H9 (cell line): ENCODE measurements around the gene CYP24A1. TPM values are rescaled to one million over a fixed set of nuclear protein-coding genes. Genes with fewer than 3 reads are reported as not detected.

ENCODE experiments used
- DNase-seq: peaks from one replicate; pipeline ENCODE4 v3.0.0-alpha.2; 2017
- H2AFZ ChIP-seq: one replicate; pipeline ENCODE4 v1.6.1; 2013; ENCODE audit warnings: mild to moderate bottlenecking, low read length, control low read depth, moderate library complexity
- H2AK5ac ChIP-seq: 2 replicates; pipeline ENCODE4 v1.6.1; 2013; ENCODE audit warnings: low read length, control low read depth, mixed read lengths; ENCODE audit not compliant: insufficient read length
- H2BK120ac ChIP-seq: one replicate; pipeline ENCODE4 v1.6.1; 2013; ENCODE audit warnings: low read depth, mild to moderate bottlenecking, low read length, control low read depth, inconsistent platforms; ENCODE audit not compliant: poor library complexity, severe bottlenecking
- H2BK12ac ChIP-seq: 2 replicates; pipeline ENCODE4 v1.6.1; 2013; ENCODE audit warnings: low read length, control low read depth, mixed read lengths, low read depth; ENCODE audit not compliant: insufficient read length
- H2BK15ac ChIP-seq: 2 replicates; pipeline ENCODE4 v1.6.1; 2013; ENCODE audit warnings: low read depth, low read length, control low read depth
- H2BK20ac ChIP-seq: one replicate; pipeline ENCODE4 v1.6.1; 2013; ENCODE audit warnings: low read depth, mild to moderate bottlenecking, low read length, control low read depth, inconsistent platforms; ENCODE audit not compliant: poor library complexity, severe bottlenecking
- H2BK5ac ChIP-seq: 2 replicates; pipeline ENCODE4 v1.6.1; 2013; ENCODE audit warnings: low read length, control low read depth, mixed read lengths; ENCODE audit not compliant: insufficient read length
- H3K14ac ChIP-seq: 2 replicates; pipeline ENCODE4 v1.6.1; 2013; ENCODE audit warnings: low read length, control low read depth; ENCODE audit not compliant: insufficient read depth
- H3K18ac ChIP-seq: 2 replicates; pipeline ENCODE4 v1.6.1; 2013; ENCODE audit warnings: low read depth, mild to moderate bottlenecking, mixed read lengths, low read length, control low read depth; ENCODE audit not compliant: insufficient read length
- H3K23ac ChIP-seq: 2 replicates; pipeline ENCODE4 v1.6.1; 2013; ENCODE audit warnings: low read length, control low read depth, mixed read lengths, low read depth; ENCODE audit not compliant: insufficient read length
- H3K23me2 ChIP-seq: 2 replicates; pipeline ENCODE4 v1.6.1; 2013; ENCODE audit warnings: low read depth, mild to moderate bottlenecking, mixed read lengths, low read length, control low read depth; ENCODE audit not compliant: insufficient read length, poor library complexity, severe bottlenecking
- H3K27ac ChIP-seq: 2 replicates; pipeline ENCODE4 v1.5.1; 2013; ENCODE audit warnings: low read length, control low read depth, mixed read lengths, low read depth; ENCODE audit not compliant: insufficient read length
- H3K27me3 ChIP-seq: 2 replicates; pipeline ENCODE4 v1.6.1; 2013; ENCODE audit warnings: low read length, control low read depth, inconsistent platforms; ENCODE audit not compliant: insufficient read depth
- H3K4ac ChIP-seq: 2 replicates; pipeline ENCODE4 v1.6.1; 2013; ENCODE audit warnings: low read depth, mild to moderate bottlenecking, control low read depth, inconsistent platforms, low read length, moderate library complexity
- H3K4me1 ChIP-seq: 2 replicates; pipeline ENCODE4 v1.6.1; 2013; ENCODE audit warnings: low read length, control low read depth, inconsistent platforms; ENCODE audit not compliant: insufficient read depth
- H3K4me2 ChIP-seq: 2 replicates; pipeline ENCODE4 v1.6.1; 2013; ENCODE audit warnings: low read length, control low read depth, mixed read lengths; ENCODE audit not compliant: insufficient read length, insufficient read depth
- H3K56ac ChIP-seq: 2 replicates; pipeline ENCODE4 v1.6.1; 2013; ENCODE audit warnings: low read depth, mild to moderate bottlenecking, mixed read lengths, low read length, control low read depth; ENCODE audit not compliant: insufficient read length
- H3K79me1 ChIP-seq: 2 replicates; pipeline ENCODE4 v1.6.1; 2013; ENCODE audit warnings: low read depth, mild to moderate bottlenecking, moderate library complexity, low read length, control low read depth, inconsistent platforms; ENCODE audit not compliant: insufficient read depth, poor library complexity, severe bottlenecking
- H3K79me2 ChIP-seq: 2 replicates; pipeline ENCODE4 v1.6.1; 2013; ENCODE audit warnings: low read length, control low read depth, inconsistent platforms; ENCODE audit not compliant: insufficient read depth
- H3K9ac ChIP-seq: 2 replicates; pipeline ENCODE4 v1.6.1; 2013; ENCODE audit warnings: low read length, control low read depth, mixed read lengths; ENCODE audit not compliant: insufficient read length; ENCODE audit errors: extremely low read depth
- H3K9me3 ChIP-seq: one replicate; pipeline ENCODE4 v1.6.1; 2013; ENCODE audit warnings: low read depth, low read length, inconsistent platforms; ENCODE audit not compliant: control insufficient read depth
- H3T11ph ChIP-seq: one replicate; pipeline ENCODE4 v1.6.1; 2013; ENCODE audit warnings: mild to moderate bottlenecking, low read length, control low read depth, inconsistent platforms
- H4K20me1 ChIP-seq: one replicate; pipeline ENCODE4 v1.6.1; 2013; ENCODE audit not compliant: control insufficient read depth, insufficient read length, insufficient read depth
- H4K5ac ChIP-seq: 2 replicates; pipeline ENCODE4 v1.6.1; 2013; ENCODE audit warnings: low read depth, mild to moderate bottlenecking, mixed read lengths, low read length, control low read depth; ENCODE audit not compliant: insufficient read length
- H4K8ac ChIP-seq: replicated peaks from 2 replicates; pipeline ENCODE4 v1.6.1; 2013; ENCODE audit warnings: low read length, control low read depth, mixed read lengths, low read depth; ENCODE audit not compliant: insufficient read length
- H4K91ac ChIP-seq: 2 replicates; pipeline ENCODE4 v1.6.1; 2013; ENCODE audit warnings: low read depth, mild to moderate bottlenecking, moderate library complexity, mixed read lengths, low read length, control low read depth; ENCODE audit not compliant: insufficient read length
- H3K27ac Mint-ChIP-seq, 3 experiments: 2 replicates in 2 of 3; 3 replicates in 1 of 3; pipeline ENCODE4 v1.8.0; 2020 to 2021; ENCODE audit warnings: mixed read lengths in 3 of 3, mild to moderate bottlenecking in 1 of 3, moderate library complexity in 1 of 3
- H3K27me3 Mint-ChIP-seq: 2 replicates; pipeline ENCODE4 v1.8.0; 2021; ENCODE audit warnings: low read depth, mild to moderate bottlenecking, moderate library complexity, mixed read lengths
- H3K36me3 Mint-ChIP-seq, 3 experiments: 2 replicates in 2 of 3; 3 replicates in 1 of 3; pipeline ENCODE4 v1.8.0; 2020 to 2021; ENCODE audit warnings: low read depth in 3 of 3, mixed read lengths in 3 of 3; ENCODE audit not compliant: insufficient read depth in 1 of 3
- H3K4me1 Mint-ChIP-seq, 2 experiments: 2 replicates each; pipeline ENCODE4 v1.8.0; 2020; ENCODE audit warnings: mixed read lengths in 2 of 2
- H3K4me3 Mint-ChIP-seq, 2 experiments: 2 replicates in 1 of 2; 3 replicates in 1 of 2; pipeline ENCODE4 v1.8.0; 2020 to 2021; ENCODE audit warnings: mild to moderate bottlenecking in 2 of 2, mixed read lengths in 2 of 2, moderate library complexity in 1 of 2
- H3K9me3 Mint-ChIP-seq, 2 experiments: 2 replicates in 1 of 2; 3 replicates in 1 of 2; pipeline ENCODE4 v1.8.0; 2020; ENCODE audit warnings: mild to moderate bottlenecking in 2 of 2, mixed read lengths in 2 of 2, moderate library complexity in 1 of 2
- WGBS: extraction: QIAGEN DNeasy Blood & Tissue Kit; methylation state at CpG from one replicate; pipeline ENCODE4 v1.1.7; 2013; ENCODE audit warnings: missing lambda C conversion rate, low lambda C conversion rate, mixed read lengths; ENCODE audit not compliant: insufficient read length; ENCODE audit errors: extremely low coverage; 5-methylcytosine and 5-hydroxymethylcytosine counted together
- total RNA-seq: library from RNA; stranded (reverse); gene quantifications from 2 replicates; pipeline ENCODE4 v1.2.1, GENCODE V29; 2021
- TF ChIP-seq, protein P1 (sequence below): fragments of 200-600 bp; sonication (generic); conservative IDR thresholded peaks from 3 replicates; pipeline ENCODE4 v1.8.0; 2021; ENCODE audit warnings: antibody characterized with exemption, mild to moderate bottlenecking

The CYP24A1 gene
- total RNA-seq, 1 experiment from 2014 or later: not detected

DNA sequence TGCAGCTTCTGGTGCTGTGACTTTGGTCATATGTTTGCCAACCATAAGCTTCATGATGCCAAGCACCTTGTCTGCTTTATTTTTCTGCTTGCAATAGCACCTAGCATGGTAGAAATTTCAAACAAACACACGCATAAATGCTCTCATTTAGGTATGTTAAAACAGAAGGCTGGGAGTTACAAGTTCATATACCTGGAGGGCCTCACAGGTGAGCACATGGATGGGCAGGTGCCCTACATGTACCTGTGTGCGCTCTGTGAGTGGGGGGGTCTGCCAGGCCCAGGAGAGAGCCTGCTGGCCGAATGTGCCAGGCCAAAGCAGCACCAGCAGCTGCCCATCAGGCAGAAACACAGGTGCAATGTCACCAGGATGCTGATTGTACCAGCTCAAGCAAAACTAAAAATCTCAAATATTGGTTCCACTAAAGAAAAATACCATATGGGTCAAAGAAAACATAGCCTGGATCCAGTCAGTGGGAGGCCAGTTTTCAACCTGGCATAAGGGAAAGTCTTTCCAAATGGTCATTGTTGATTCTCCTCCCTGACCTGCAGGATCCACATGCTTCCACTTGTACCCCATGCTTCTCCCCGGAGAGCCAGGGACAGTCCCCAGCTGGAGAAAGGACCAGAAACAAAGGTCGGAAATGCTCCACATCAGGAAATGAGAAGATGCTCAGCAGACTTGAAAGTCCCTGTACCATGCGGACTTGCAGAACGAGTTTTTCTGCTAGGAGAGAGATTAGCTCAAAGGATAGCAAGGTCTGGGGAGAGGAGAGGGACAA is 26.9 kb upstream of the CYP24A1 start:
- H3K79me2 ChIP-seq: no peaks in the 10 kb centered on the region
- no peak overlapping the region for H3K14ac ChIP-seq
- H3K23ac ChIP-seq: no peak overlapping the region
- no peak overlapping the region for H2BK12ac ChIP-seq
- no peak overlapping the region for H4K8ac ChIP-seq
- H2AK5ac ChIP-seq: no peak overlapping the region
- WGBS: no CpG with 5 or more reads among the region's 7 CpGs
- H3K27me3 ChIP-seq: no peaks in the 10 kb centered on the region
- no peaks in the 10 kb centered on the region for H3K79me1 ChIP-seq
- H2BK120ac ChIP-seq: no peak overlapping the region
- H2BK5ac ChIP-seq: no peak overlapping the region
- H2BK15ac ChIP-seq: no peak overlapping the region
- H3K9me3 Mint-ChIP-seq: no peaks in the 10 kb centered on the region
- no peaks in the 10 kb centered on the region for H4K20me1 ChIP-seq
- no peak overlapping the region for H3K56ac ChIP-seq
- no peak overlapping the region for H3T11ph ChIP-seq
- no peak overlapping the region for H2AFZ ChIP-seq
- H3K9ac ChIP-seq: no peak overlapping the region
- no peak overlapping the region for H2BK20ac ChIP-seq
- no peaks in the 10 kb centered on the region for H3K36me3 Mint-ChIP-seq
- H3K4ac ChIP-seq: no peak overlapping the region
- TF ChIP-seq, protein P1, sequence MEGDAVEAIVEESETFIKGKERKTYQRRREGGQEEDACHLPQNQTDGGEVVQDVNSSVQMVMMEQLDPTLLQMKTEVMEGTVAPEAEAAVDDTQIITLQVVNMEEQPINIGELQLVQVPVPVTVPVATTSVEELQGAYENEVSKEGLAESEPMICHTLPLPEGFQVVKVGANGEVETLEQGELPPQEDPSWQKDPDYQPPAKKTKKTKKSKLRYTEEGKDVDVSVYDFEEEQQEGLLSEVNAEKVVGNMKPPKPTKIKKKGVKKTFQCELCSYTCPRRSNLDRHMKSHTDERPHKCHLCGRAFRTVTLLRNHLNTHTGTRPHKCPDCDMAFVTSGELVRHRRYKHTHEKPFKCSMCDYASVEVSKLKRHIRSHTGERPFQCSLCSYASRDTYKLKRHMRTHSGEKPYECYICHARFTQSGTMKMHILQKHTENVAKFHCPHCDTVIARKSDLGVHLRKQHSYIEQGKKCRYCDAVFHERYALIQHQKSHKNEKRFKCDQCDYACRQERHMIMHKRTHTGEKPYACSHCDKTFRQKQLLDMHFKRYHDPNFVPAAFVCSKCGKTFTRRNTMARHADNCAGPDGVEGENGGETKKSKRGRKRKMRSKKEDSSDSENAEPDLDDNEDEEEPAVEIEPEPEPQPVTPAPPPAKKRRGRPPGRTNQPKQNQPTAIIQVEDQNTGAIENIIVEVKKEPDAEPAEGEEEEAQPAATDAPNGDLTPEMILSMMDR: no peak
- no peak overlapping the region for H3K4me3 Mint-ChIP-seq
- no peaks in the 10 kb centered on the region for H3K9me3 ChIP-seq
- no peak overlapping the region for H4K5ac ChIP-seq
- H3K27ac ChIP-seq: no peak overlapping the region
- peaks cover 9 to 12% of the 10 kb centered on the region in 2 experiments for H3K4me1 Mint-ChIP-seq
- no peaks in the 10 kb centered on the region; the same call in none of the 2 replicates for H3K27me3 Mint-ChIP-seq
- no peak overlapping the region for H3K27ac Mint-ChIP-seq
- DNase-seq: no peak
- no peaks in the 10 kb centered on the region for H3K23me2 ChIP-seq
- H3K18ac ChIP-seq: no peak overlapping the region
- no peak overlapping the region for H4K91ac ChIP-seq
- no peak overlapping the region for H3K4me2 ChIP-seq
- no peaks in the 10 kb centered on the region for H3K4me1 ChIP-seq
